ENCODE data around the gene KDM6A. TPM values are rescaled to one million over a fixed set of nuclear protein-coding genes. Genes with fewer than 3 reads are reported as not detected.

KDM6A gene
- total RNA-seq, 1 experiment from 2014 or later = 45.0 TPM

DNA sequence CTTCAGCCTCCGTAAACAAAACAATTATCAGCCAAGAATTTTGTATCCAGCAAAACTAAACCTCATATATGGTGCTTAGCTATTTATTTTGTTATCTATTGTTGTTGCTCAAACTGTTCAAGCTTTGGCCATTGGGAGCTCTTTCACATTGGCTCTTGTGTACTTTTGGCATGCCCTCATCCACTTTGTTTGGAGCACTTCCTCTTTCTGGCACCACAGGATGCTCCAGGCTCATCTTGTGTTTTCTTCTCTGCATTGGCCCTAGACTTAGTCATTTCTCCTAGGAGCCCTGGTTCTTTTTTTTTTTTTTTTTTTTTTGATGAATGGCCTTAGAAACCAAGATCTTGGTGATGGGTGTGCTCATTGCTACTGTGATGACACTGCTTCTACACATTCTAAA, 253.2 kb downstream of the KDM6A start (continued):
- TF ChIP-seq, protein P1, sequence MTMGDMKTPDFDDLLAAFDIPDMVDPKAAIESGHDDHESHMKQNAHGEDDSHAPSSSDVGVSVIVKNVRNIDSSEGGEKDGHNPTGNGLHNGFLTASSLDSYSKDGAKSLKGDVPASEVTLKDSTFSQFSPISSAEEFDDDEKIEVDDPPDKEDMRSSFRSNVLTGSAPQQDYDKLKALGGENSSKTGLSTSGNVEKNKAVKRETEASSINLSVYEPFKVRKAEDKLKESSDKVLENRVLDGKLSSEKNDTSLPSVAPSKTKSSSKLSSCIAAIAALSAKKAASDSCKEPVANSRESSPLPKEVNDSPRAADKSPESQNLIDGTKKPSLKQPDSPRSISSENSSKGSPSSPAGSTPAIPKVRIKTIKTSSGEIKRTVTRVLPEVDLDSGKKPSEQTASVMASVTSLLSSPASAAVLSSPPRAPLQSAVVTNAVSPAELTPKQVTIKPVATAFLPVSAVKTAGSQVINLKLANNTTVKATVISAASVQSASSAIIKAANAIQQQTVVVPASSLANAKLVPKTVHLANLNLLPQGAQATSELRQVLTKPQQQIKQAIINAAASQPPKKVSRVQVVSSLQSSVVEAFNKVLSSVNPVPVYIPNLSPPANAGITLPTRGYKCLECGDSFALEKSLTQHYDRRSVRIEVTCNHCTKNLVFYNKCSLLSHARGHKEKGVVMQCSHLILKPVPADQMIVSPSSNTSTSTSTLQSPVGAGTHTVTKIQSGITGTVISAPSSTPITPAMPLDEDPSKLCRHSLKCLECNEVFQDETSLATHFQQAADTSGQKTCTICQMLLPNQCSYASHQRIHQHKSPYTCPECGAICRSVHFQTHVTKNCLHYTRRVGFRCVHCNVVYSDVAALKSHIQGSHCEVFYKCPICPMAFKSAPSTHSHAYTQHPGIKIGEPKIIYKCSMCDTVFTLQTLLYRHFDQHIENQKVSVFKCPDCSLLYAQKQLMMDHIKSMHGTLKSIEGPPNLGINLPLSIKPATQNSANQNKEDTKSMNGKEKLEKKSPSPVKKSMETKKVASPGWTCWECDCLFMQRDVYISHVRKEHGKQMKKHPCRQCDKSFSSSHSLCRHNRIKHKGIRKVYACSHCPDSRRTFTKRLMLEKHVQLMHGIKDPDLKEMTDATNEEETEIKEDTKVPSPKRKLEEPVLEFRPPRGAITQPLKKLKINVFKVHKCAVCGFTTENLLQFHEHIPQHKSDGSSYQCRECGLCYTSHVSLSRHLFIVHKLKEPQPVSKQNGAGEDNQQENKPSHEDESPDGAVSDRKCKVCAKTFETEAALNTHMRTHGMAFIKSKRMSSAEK (CRISPR knock-in tag; IDR thresholded peaks at IDR 0.05; ENCODE audit: borderline replicate concordance) = no peak

DNA sequence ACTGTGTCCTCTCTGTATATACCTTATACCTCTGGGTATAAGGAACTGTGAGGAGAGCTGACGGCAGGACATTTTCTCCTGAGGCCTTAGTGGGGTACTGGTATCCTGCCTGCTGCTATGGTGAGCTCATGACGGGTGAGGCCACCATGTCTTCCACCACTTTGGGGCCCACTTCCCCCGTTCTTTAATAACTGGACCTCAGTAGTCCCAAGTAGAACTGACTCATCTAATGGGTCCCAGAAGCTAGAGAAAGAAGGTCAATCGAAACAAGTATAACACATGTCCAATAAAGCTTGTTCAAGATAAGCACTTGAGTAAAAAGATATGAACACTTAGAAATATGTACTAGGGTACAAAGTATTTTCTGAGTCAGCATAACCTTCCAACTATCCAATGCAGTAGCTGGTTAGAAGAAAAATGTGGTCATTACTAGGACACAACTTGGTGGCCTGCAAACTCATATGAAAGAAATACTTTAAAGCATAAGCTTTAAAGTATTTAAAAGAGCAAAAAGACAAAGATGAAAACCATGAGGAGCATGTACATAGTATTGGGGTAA, 256.0 kb downstream of the KDM6A start:
- ChIA-PET CTCF (no interaction called here), POLR2A (no interaction called here)
- Mint-ChIP-seq H3K36me3 (peaks cover 16% of the 10 kb centered on the region), H3K4me1 (no peaks in the 10 kb centered on the region), H3K27me3 (ENCODE audit: low read depth) (no peaks in the 10 kb centered on the region; the same call in 1 of the 2 replicates), H3K27ac (no peak overlapping the region), H3K9me3 (peaks cover 56% of the 10 kb centered on the region), H3K4me3 (no peak overlapping the region)
- no peak for ATAC-seq
- TF ChIP-seq, protein P2, sequence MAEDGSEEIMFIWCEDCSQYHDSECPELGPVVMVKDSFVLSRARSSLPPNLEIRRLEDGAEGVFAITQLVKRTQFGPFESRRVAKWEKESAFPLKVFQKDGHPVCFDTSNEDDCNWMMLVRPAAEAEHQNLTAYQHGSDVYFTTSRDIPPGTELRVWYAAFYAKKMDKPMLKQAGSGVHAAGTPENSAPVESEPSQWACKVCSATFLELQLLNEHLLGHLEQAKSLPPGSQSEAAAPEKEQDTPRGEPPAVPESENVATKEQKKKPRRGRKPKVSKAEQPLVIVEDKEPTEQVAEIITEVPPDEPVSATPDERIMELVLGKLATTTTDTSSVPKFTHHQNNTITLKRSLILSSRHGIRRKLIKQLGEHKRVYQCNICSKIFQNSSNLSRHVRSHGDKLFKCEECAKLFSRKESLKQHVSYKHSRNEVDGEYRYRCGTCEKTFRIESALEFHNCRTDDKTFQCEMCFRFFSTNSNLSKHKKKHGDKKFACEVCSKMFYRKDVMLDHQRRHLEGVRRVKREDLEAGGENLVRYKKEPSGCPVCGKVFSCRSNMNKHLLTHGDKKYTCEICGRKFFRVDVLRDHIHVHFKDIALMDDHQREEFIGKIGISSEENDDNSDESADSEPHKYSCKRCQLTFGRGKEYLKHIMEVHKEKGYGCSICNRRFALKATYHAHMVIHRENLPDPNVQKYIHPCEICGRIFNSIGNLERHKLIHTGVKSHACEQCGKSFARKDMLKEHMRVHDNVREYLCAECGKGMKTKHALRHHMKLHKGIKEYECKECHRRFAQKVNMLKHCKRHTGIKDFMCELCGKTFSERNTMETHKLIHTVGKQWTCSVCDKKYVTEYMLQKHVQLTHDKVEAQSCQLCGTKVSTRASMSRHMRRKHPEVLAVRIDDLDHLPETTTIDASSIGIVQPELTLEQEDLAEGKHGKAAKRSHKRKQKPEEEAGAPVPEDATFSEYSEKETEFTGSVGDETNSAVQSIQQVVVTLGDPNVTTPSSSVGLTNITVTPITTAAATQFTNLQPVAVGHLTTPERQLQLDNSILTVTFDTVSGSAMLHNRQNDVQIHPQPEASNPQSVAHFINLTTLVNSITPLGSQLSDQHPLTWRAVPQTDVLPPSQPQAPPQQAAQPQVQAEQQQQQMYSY (CRISPR knock-in tag; IDR thresholded peaks at IDR 0.05) = no peak
- TF ChIP-seq CREB1 (CRISPR knock-in tag; IDR thresholded peaks at IDR 0.05) (no peak), TCF7 (CRISPR knock-in tag; IDR thresholded peaks at IDR 0.05; ENCODE audit: low read depth) (no peak), ELF4 (CRISPR knock-in tag; IDR thresholded peaks at IDR 0.05; ENCODE audit: low read depth) (no peak), GRHL2 (CRISPR knock-in tag; IDR thresholded peaks at IDR 0.05; ENCODE audit: insufficient replicate concordance, severe bottlenecking) (no peak), TEAD4 (CRISPR knock-in tag; IDR thresholded peaks at IDR 0.05) (no peak), ETV6 (CRISPR knock-in tag; IDR thresholded peaks at IDR 0.05) (no peak), FOXP1 (CRISPR knock-in tag; IDR thresholded peaks at IDR 0.05; ENCODE audit: borderline replicate concordance) (no peak)
- TF ChIP-seq, protein P3, sequence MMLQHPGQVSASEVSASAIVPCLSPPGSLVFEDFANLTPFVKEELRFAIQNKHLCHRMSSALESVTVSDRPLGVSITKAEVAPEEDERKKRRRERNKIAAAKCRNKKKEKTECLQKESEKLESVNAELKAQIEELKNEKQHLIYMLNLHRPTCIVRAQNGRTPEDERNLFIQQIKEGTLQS (CRISPR knock-in tag; conservative IDR thresholded peaks at IDR 0.05) = no peak
- TF ChIP-seq, protein P4, sequence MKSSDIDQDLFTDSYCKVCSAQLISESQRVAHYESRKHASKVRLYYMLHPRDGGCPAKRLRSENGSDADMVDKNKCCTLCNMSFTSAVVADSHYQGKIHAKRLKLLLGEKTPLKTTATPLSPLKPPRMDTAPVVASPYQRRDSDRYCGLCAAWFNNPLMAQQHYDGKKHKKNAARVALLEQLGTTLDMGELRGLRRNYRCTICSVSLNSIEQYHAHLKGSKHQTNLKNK (CRISPR knock-in tag; IDR thresholded peaks at IDR 0.05) = no peak
- TF ChIP-seq, protein P1 (CRISPR knock-in tag; IDR thresholded peaks at IDR 0.05; ENCODE audit: borderline replicate concordance) = no peak
- DNase-seq (ENCODE audit: low spot score) = no peak

Data from WTC11 (cell line).